Testis (tissue), 3 donors: ENCODE measurements around the gene TFCP2. TPM values are rescaled to one million over a fixed set of nuclear protein-coding genes. Genes with fewer than 3 reads are reported as not detected.
A peak's percentile ranks its signal among the peaks of the same experiment; 100 is the strongest.

Experiments used
- DNase-seq: peaks from one replicate; pipeline ENCODE4 v3.0.0-alpha.2; 2019
- H3K27ac ChIP-seq, 2 donors: fragments of 200-600 bp; sonication (generic); one replicate each; pipeline ENCODE4 v1.5.1; 2019
- H3K27me3 ChIP-seq: fragments of 200-600 bp; sonication (generic); one replicate; pipeline ENCODE4 v1.5.1; 2019
- H3K36me3 ChIP-seq: fragments of 200-600 bp; sonication (generic); one replicate; pipeline ENCODE4 v1.5.1; 2017; ENCODE audit warnings: low read depth; ENCODE audit errors: missing control alignments
- H3K4me1 ChIP-seq: fragments of 200-600 bp; sonication (generic); one replicate; pipeline ENCODE4 v1.5.1; 2019
- H3K4me3 ChIP-seq, 2 donors: fragments of 200-600 bp; sonication (generic); one replicate each; pipeline ENCODE4 v1.5.1; 2017 to 2019
- H3K9me3 ChIP-seq: fragments of 200-600 bp; sonication (generic); one replicate; pipeline ENCODE4 v1.5.1; 2017
- CTCF ChIP-seq, 3 experiments: fragments of 450-650 bp in 2 of 3; fragments of 200-600 bp in 1 of 3; sonication (generic) in 1 of 3; IDR thresholded peaks; one replicate each; pipeline ENCODE4 v1.5.1; 2016 to 2019; ENCODE audit warnings: antibody characterized with exemption in 3 of 3, mild to moderate bottlenecking in 2 of 3, moderate library complexity in 1 of 3
- POLR2A ChIP-seq: fragments of 450-650 bp; IDR thresholded peaks from one replicate; pipeline ENCODE4 v1.6.1; 2017; ENCODE audit warnings: antibody characterized with exemption, mild to moderate bottlenecking, moderate library complexity
- WGBS, 2 donors: methylation state at CpG; one replicate each; pipeline ENCODE4 v1.1.5; 2018; 5-methylcytosine and 5-hydroxymethylcytosine counted together
- intact Hi-C: fragments of 100-400 bp; cut with DNase I; formaldehyde crosslinking; loops from one replicate; pipeline ENCODE4 v1.15.1; 2023; ENCODE audit warnings: low total_unique reads
- polyA plus RNA-seq: library from polyadenylated mRNA; stranded (reverse); fragments of 350-450 nt; fragmentation: Illumina TruSeq; extraction: RNeasy Lipid Tissue Mini Kit (QIAGEN cat#74804); gene quantifications from one replicate; pipeline ENCODE4 v1.2.3, GENCODE V29; 2014; ENCODE audit warnings: low read depth, low replicate concordance; ENCODE audit not compliant: insufficient read depth
- total RNA-seq, 2 donors: library from RNA; depleted of rRNA; stranded (reverse); fragments of >200 nt; gene quantifications; one replicate each; pipeline ENCODE4 v1.2.3, GENCODE V29; 2016

TFCP2 gene
- total and polyA plus RNA-seq, 3 donors from 2014 or later, result 13.8 to 17.2 (median 16.2) TPM

DNA sequence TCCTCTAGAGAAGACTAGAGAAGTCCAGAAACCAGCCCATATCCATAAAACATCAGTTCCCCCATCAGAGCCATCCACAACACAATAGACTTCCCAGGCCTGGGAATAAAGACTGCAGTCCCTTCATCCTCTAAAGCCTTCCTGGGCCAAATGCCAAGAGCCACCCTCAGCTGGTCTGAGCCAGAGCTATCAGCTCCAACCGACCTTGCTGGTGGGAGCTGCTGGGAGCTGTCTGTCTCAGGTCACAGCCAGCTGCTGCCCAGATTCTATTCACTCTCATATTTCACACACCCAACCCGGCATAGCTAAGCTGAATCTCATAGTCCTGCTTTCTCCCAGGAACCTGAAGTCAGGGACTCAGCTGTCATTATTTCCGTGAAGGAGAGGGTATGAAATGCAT is 10.9 kb upstream of the TFCP2 start:
- H3K4me1 ChIP-seq, result peaks cover 3% of the 10 kb centered on the region
- no peak overlapping the region for H3K27ac ChIP-seq
- no peak for TF ChIP-seq POLR2A
- TF ChIP-seq CTCF (IDR thresholded peaks at IDR 0.05), result no peak
- H3K27me3 ChIP-seq, result no peaks in the 10 kb centered on the region
- no peaks in the 10 kb centered on the region for H3K36me3 ChIP-seq
- intact Hi-C loops, result no loop called here
- DNase-seq, result peak; percentile 85
- 34 to 59% methylated on average over 3 of the region's 3 CpGs for WGBS, 2 donors
- no peak overlapping the region for H3K4me3 ChIP-seq
- H3K9me3 ChIP-seq, result no peaks in the 10 kb centered on the region

DNA sequence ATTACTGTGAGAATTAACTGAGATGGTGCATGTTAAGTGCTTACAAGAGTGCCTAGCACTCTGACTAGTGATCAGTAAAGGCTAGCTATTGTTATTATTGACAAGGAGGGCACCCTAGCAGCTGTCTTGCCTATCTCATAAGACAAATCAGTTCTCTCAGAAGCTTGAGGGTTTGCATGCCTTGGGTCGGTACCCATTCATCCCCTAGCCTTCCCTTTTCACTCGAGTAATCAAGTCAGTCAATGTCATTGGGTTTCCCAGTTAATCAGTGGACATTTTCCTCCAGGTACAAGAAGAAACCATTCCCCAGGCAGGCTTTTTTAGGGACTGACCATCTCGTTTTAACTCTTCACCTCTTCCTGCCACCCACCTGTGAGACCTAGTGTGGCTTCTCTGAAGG is 10.4 kb upstream of the TFCP2 start:
- Histone ChIP-seq H3K27me3 (no peaks in the 10 kb centered on the region), H3K4me3 (no peak overlapping the region), H3K9me3 (no peaks in the 10 kb centered on the region), H3K27ac (no peak overlapping the region), H3K36me3 (no peaks in the 10 kb centered on the region), H3K4me1 (peaks cover 3% of the 10 kb centered on the region)
- intact Hi-C loops, result no loop called here
- no peak for DNase-seq
- TF ChIP-seq CTCF (IDR thresholded peaks at IDR 0.05), result no peak
- 80% methylated on average over 3 of the region's 3 CpGs for WGBS, 2 donors

- Histone ChIP-seq H3K9me3 (no peaks in the 10 kb centered on the region), H3K27me3 (no peaks in the 10 kb centered on the region), H3K4me1 (peaks cover 3% of the 10 kb centered on the region), H3K27ac (no peak overlapping the region), H3K4me3 (no peak overlapping the region), H3K36me3 (no peaks in the 10 kb centered on the region)
- intact Hi-C loops, result no loop called here
- 75 to 80% methylated on average over 5 of the region's 5 CpGs for WGBS, 2 donors
- DNase-seq, result no peak
- TF ChIP-seq CTCF (IDR thresholded peaks at IDR 0.05), result no peak
- TF ChIP-seq POLR2A, result no peak
Measured at GRCh38 chr12:51181558-51181957, 8.6 kb upstream of the TFCP2 start.

DNA sequence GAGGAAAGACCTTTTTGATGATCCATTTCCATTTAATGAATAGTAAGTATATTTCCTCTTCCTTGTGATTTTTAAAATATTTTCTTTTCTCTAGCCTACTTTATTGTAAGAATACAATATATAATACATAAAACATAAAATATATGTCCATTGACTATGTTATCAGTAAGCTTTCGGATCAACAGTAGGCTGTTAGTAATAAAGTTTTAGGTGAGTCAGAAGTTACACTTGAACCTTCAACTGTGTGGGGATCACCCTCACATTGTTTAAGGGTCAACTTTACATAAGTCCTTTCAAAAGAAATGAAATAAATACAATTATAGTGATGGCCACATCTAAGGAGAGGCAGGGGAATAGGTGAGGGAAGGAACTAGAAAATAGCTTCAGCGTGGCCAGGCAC is 5.0 kb upstream of the TFCP2 start:
- Histone ChIP-seq H3K27me3 (no peaks in the 10 kb centered on the region), H3K36me3 (no peaks in the 10 kb centered on the region), H3K4me1 (no peaks in the 10 kb centered on the region), H3K4me3 (no peak overlapping the region), H3K9me3 (no peaks in the 10 kb centered on the region), H3K27ac (no peak overlapping the region)
- WGBS, 2 donors, result 85 to 90% methylated on average over 2 of the region's 2 CpGs
- intact Hi-C loops, result no loop called here
- TF ChIP-seq POLR2A, result no peak
- TF ChIP-seq CTCF (IDR thresholded peaks at IDR 0.05), result no peak
- DNase-seq, result no peak

GRCh38 chr12:51174501-51174900 is 1.6 kb upstream of the TFCP2 start:
- H3K4me3 ChIP-seq, result no peak overlapping the region
- WGBS, 2 donors, result 75 to 80% methylated on average over 1 of the region's 1 CpG
- no peak overlapping the region for H3K27ac ChIP-seq
- intact Hi-C loops, result no loop called here
- H3K9me3 ChIP-seq, result no peaks in the 10 kb centered on the region
- peaks cover 15% of the 10 kb centered on the region for H3K4me1 ChIP-seq
- no peak for DNase-seq
- no peak for TF ChIP-seq CTCF (IDR thresholded peaks at IDR 0.05)
- no peak for TF ChIP-seq POLR2A
- no peaks in the 10 kb centered on the region for H3K36me3 ChIP-seq
- H3K27me3 ChIP-seq, result no peaks in the 10 kb centered on the region
